PFSK-1 (cell line): Measurements from ENCODE around the gene ID4.

ENCODE experiments used
- FOXP2 ChIP-seq: optimal IDR thresholded peaks from 2 replicates; pipeline ENCODE3; 2011; ENCODE audit warnings: borderline replicate concordance, control low read depth, inconsistent platforms; ENCODE audit not compliant: insufficient read depth; ENCODE audit errors: extremely low read length, extremely low read depth
- POLR2AphosphoS5 ChIP-seq: IDR thresholded peaks from 2 replicates; pipeline ENCODE4 v1.6.1; 2012; ENCODE audit warnings: low read depth, mild to moderate bottlenecking, control low read depth, low read length, moderate library complexity
- REST ChIP-seq, 2 experiments: IDR thresholded peaks; 2 replicates each; pipeline versions ENCODE4 v1.6.1 to v1.8.0; 2011 to 2012; ENCODE audit warnings: low read depth in 2 of 2, low read length in 2 of 2, control low read depth in 1 of 2, inconsistent platforms in 1 of 2, mild to moderate bottlenecking in 1 of 2, moderate library complexity in 1 of 2; ENCODE audit not compliant: insufficient read depth in 1 of 2
- SIN3A ChIP-seq: IDR thresholded peaks from 2 replicates; pipeline ENCODE4 v1.6.1; 2012; ENCODE audit warnings: mild to moderate bottlenecking, low read length, moderate library complexity, borderline replicate concordance; ENCODE audit not compliant: insufficient read depth
- TAF1 ChIP-seq: IDR thresholded peaks from 2 replicates; pipeline ENCODE4 v1.6.1; 2012; ENCODE audit warnings: low read length, control low read depth, borderline replicate concordance; ENCODE audit not compliant: insufficient read depth

ID4 gene

GRCh38 chr6:19835605-19836004, 1.6 kb upstream of the ID4 start:
- TF ChIP-seq REST (IDR thresholded peaks at IDR 0.05; ENCODE audit: insufficient read depth in 1 of 2, low read depth in 2 of 2, low read length in 2 of 2) = no peak
- no peak for TF ChIP-seq POLR2AphosphoS5
- no peak for TF ChIP-seq TAF1
- TF ChIP-seq SIN3A = no peak
- TF ChIP-seq FOXP2 = no peak

- peak in 1 of 2 experiments; percentile 53; a peak in 1 of 4 replicates for TF ChIP-seq REST (IDR thresholded peaks at IDR 0.05; ENCODE audit: insufficient read depth in 1 of 2, low read depth in 2 of 2, low read length in 2 of 2)
- no peak for TF ChIP-seq FOXP2
Measured at GRCh38 chr6:19837511-19838441, 606 bp downstream of the ID4 start.

- TF ChIP-seq TAF1 = no peak
- no peak for TF ChIP-seq SIN3A
- no peak for TF ChIP-seq POLR2AphosphoS5
- no peak for TF ChIP-seq FOXP2
- TF ChIP-seq REST (IDR thresholded peaks at IDR 0.05; ENCODE audit: insufficient read depth in 1 of 2, low read depth in 2 of 2, low read length in 2 of 2) = no peak
Measured at GRCh38 chr6:19838442-19839236, 1.5 kb downstream of the ID4 start.

- TF ChIP-seq FOXP2 = no peak
- TF ChIP-seq SIN3A = no peak
- TF ChIP-seq POLR2AphosphoS5 = no peak
- no peak for TF ChIP-seq TAF1
Measured at GRCh38 chr6:19839237-19839546, 2.0 kb downstream of the ID4 start.

- no peak for TF ChIP-seq POLR2AphosphoS5
- no peak for TF ChIP-seq SIN3A
- no peak for TF ChIP-seq FOXP2
- no peak for TF ChIP-seq TAF1
- TF ChIP-seq REST (IDR thresholded peaks at IDR 0.05; ENCODE audit: insufficient read depth in 1 of 2, low read depth in 2 of 2, low read length in 2 of 2) = no peak
Measured at GRCh38 chr6:19839788-19840187, 2.6 kb downstream of the ID4 start.
